Hypothalamus (tissue), 51 donors: ENCODE measurements around the gene NSF.
"Not testable (repeated sequence)": the region's sequence is repeated elsewhere in the genome, so short reads cannot be mapped to it uniquely, and the experiment has no call there.

Experiments
- DNase-seq, 51 donors: peaks; one replicate each; lab custom pipeline; 2025; lab: John Stamatoyannopoulos, UW

The NSF gene

GRCh38 chr17:46745376-46745775 is 154.9 kb downstream of the NSF start:
- DNase-seq, result no peak

GRCh38 chr17:46751425-46751824 is 161.0 kb downstream of the NSF start:
- no peak for DNase-seq

- DNase-seq, result no peak
Measured at GRCh38 chr17:46753776-46754175, 163.3 kb downstream of the NSF start.

GRCh38 chr17:46756081-46756735 is 165.7 kb downstream of the NSF start:
- no peak for DNase-seq

- DNase-seq, result no peak
Measured at GRCh38 chr17:46756861-46757260, 166.4 kb downstream of the NSF start.

GRCh38 chr17:46757588-46757987 is 167.1 kb downstream of the NSF start:
- DNase-seq, result not testable (repeated sequence)

GRCh38 chr17:46758614-46759013 is 168.1 kb downstream of the NSF start:
- DNase-seq, result no peak

GRCh38 chr17:46759141-46759540 is 168.7 kb downstream of the NSF start:
- no peak for DNase-seq

GRCh38 chr17:46763416-46763815 is 172.9 kb downstream of the NSF start:
- DNase-seq, result no peak

GRCh38 chr17:46764000-46764708 is 173.7 kb downstream of the NSF start:
- no peak for DNase-seq

- DNase-seq, result peak in 18 of 51 donors; percentile 16 to 63 (median 30)
Measured at GRCh38 chr17:46764709-46765401, 174.4 kb downstream of the NSF start.

- peak in 4 of 51 donors; percentile 6 to 25 (median 9) for DNase-seq
Measured at GRCh38 chr17:46765453-46765852, 175.0 kb downstream of the NSF start.

GRCh38 chr17:46766493-46767491 is 176.3 kb downstream of the NSF start:
- no peak for DNase-seq

- no peak for DNase-seq
Measured at GRCh38 chr17:46768540-46768870, 178.0 kb downstream of the NSF start.

- DNase-seq, result not testable (repeated sequence)
Measured at GRCh38 chr17:46768896-46769295, 178.4 kb downstream of the NSF start.

GRCh38 chr17:46769531-46770438 is 179.3 kb downstream of the NSF start:
- peak in 6 of 51 donors; percentile 12 to 30 (median 24) for DNase-seq

GRCh38 chr17:46770439-46770817 is 180.0 kb downstream of the NSF start:
- no peak for DNase-seq

- DNase-seq, result peak in 9 of 51 donors; percentile 8 to 57 (median 30)
Measured at GRCh38 chr17:46770818-46771560, 180.5 kb downstream of the NSF start.
